CD1c-positive myeloid dendritic cell (primary cell): Measurements from ENCODE around the gene HPD.
A peak's percentile ranks its signal among the peaks of the same experiment; 100 is the strongest.
"Not testable (repeated sequence)": the region's sequence is repeated elsewhere in the genome, so short reads cannot be mapped to it uniquely, and the experiment has no call there.

Experiments
- DNase-seq: peaks from one replicate; pipeline ENCODE4 v3.0.0-alpha.2; 2016; ENCODE audit errors: extremely low spot score

HPD gene

DNA sequence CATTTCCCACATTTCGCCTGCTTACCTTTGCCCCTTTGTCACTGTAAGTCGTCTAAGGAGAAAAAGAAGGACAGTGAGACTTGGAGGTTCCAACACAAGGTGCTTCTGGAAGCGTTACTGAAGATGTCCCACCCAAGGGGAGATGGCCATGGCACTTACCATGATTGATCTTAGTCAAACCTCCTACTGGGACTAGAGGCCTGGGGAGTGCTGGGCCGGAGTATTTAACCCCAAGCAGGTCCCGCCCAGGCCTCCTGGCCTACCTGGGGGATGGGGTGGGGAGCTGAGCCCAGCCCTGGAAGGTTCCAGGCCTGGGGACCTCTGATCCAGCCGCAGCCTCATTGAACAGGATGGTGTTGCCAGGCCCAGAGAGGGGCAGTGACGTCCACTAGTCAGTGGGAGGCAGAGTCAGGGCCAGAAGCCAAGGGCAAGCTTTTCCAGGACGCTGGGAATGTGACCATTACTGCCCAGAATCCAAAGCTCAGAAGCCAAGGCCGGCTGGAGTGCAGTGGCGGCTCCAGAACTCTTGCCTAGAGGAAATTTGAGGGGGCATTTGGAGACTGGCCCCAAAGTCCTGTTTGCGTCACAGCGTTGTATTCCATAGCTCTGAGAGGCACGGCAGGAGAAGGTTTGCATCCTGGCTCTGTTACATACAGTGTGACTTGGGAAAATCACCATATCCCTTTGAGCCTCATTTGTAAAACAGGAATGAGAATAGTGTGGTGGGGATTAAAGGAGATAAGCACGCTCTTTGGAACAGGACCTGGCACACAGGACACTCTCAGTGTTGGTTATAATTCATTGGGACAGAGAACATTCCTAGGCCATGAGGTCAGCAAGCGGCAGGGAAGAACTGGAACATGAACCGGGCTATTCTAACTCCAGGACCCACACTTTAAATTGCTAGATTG, at the start of gene HPD:
TSS of gene HPD (minus strand) at position 198 of the 911 bp plus-strand sequence. CDS start at position 162, 36 bp downstream.
- DNase-seq, result no peak

DNA sequence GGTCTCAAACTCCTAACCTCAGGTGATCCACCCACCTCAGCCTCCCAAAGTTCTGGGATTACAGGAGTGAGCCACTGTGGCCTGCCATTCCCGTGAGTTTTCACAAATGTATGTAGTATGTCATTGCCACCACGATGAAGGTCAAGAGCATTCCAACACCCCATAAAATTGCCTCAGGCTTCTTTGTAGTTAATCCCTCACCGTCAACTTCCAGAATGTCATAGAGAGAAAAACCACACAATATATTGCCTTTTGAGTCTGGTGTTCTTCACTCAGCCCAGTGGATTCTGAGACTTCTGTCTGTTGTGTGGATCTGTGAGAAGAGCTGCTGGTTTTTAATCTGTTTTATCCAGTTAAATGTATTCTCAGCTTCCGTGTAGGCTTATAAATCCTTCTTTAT, 47.1 kb upstream of the HPD start:
- no peak for DNase-seq

DNA sequence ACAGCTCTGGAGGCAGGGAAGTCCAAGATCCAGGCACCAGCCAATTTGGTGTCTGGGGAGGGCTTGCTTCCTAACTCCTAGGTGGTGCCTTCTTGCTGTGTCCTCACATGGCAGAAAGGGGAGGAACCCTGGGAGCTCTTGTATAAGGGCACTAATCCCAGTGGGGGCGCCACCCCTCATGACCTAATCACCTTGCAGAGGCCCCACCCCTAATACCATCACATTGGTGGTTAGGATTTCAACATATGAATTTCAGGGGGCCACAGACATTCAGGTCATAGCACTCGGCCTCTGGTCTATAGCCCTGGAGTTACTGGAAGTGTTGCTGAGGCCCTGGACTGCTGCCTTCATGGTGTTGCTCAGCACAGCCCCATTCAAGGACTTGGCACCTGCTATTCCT, 44.5 kb upstream of the HPD start:
- DNase-seq, result no peak

DNA sequence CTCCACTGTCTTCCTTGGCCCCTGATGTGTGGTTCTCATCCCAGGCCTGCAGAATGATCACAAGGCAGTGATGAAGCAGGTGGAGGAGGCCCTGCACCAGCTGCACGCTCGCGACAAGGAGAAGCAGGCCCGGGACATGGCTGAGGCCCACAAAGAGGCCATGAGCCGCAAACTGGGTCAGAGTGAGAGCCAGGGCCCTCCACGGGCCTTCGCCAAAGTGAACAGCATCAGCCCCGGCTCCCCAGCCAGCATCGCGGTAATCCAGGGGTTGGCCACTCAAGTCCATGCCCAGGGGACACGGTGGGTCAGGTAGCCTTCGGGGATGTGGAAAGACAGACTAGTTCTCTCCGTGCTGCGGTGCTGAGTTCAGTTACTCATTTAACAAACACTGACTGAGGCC, 40.9 kb upstream of the HPD start:
- DNase-seq, result no peak

DNA sequence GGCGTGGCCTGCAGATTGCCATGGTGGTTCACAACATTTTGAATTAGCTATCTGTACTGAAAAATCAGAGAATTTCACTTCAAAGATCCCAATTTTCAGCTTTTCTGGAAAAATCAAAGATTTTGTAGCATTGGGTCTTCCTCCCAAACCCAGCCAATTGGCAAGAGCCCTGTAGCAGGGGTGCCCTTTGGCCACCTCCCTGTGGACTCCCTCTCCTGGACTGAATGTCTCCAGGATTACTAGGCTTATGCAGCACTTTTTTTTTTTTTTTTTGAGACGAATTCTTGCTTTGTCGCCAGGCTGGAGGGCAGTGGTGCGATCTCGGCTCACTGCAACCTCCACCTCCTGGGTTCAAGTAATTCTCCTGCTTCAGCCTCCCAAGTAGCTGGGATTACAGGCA, 39.6 kb upstream of the HPD start:
- DNase-seq, result no peak

DNA sequence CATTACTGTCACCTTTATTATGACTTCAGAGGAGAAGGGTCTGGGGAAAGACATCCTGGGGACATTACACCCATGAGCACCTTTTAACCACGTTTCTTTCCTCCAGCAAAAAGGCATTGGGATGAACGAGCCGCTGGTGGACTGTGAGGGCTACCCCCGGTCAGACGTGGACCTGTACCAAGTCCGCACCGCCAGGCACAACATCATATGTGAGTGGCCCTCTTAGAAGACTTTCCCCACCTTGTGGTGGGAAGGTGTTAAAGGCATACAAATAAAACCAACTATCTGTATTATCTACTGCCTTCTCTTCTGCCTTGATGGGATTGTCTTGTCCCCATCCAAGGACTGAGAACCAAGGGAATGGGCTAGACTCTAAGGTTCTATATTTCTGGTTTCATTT, 36.0 kb upstream of the HPD start:
- no peak for DNase-seq

DNA sequence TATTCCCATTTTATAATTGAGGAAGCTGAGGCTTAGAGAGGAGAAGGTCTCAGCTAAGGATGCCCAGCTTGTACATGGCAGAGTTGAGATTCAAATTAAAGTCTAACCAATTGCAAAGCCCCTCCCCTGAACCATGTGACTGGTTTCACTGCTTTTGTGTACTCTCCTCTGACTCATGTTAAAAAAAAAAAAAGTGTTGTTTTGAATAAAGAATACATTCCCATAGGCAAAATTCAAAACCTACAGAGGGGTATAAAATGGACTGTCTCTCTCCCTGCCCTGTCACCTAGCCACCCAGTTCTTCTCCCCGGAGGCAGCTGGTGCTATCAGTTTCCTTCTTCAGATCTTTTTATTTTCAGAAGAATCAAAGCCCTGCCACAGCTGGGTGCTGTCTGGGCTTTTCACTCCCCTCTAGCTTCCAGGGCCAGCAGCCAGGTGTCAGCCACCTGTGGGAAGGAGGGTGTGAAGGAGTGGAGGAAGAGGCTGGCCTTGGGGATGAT, 35.4 kb upstream of the HPD start:
- DNase-seq, result no peak

DNA sequence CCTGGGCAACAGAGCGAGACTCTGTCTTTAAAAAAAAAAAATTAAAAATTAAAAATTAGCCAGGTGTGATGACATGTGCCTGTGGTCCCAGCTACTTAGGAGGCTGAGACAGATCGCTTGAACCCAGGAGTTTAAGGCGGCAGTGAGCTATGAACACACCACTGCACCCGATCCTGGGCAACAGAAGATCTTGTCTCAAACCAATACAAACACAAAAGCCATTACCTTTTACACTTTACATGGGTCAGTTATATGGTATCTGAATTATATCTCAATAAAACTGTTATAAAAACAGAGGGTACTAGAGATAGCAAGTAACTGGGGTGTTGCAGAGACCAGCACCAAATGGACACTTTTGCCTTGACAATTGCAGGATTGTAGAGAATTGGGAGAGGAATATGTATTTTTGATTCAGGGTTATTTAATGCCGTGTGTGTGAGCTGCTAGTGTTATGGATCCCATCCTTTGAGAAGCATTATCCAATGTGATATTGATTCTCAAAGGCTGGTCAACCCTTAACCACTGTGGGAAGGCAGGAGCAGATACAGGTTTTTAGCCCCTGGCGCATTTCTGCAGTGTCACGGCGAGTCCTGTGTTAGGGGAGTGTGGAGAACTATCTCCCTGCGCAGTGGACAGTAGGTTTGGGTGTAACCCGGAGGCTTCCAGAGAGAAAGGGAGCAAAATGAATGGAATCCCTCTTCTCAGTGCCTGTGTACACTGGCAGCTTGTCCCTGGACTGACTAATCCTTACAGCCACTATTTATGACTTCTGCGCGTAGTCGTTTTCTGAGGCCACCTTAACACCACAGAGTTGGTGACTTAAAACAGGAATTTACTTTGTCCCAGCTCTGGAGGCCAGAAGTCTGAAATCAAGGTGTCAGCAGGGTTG, 34.3 kb upstream of the HPD start:
- DNase-seq, result no peak

DNA sequence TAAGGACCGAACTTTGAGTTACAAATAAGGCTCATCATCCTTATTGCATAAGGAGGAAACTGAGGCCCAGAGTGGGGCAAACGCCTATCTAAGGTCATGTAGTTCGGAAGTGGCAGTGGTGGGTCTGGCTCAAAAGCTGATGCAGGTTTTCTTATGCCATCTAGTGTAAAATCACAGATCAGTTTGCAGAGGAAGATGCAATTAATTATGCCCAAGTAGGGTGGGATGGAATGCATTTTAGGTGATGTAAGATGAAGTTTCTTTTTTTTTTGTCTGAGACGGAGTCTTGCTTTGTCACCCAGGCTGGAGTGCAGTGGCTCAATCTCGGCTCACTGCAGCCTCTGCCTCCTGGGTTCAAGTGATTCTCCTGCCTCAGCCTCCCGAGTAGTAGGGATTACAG, 31.0 kb upstream of the HPD start:
- DNase-seq, result not testable (repeated sequence)

DNA sequence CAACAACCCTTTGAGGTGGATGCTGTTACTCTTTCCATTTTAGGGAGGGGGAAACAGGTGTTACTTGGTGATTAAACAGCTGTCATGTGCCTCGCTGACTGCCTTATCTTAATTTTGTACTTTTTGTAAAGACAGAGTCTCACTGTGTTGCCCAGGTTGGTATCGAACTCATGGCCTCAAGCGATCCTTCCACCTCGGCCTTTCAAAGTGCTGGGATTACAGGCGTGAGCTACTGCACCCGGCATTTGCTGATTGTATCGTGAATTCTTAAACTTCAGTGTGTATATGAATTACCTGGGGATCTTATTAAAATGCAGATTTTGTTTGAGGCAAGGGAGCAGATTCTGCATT, 30.6 kb upstream of the HPD start:
- no peak for DNase-seq

DNA sequence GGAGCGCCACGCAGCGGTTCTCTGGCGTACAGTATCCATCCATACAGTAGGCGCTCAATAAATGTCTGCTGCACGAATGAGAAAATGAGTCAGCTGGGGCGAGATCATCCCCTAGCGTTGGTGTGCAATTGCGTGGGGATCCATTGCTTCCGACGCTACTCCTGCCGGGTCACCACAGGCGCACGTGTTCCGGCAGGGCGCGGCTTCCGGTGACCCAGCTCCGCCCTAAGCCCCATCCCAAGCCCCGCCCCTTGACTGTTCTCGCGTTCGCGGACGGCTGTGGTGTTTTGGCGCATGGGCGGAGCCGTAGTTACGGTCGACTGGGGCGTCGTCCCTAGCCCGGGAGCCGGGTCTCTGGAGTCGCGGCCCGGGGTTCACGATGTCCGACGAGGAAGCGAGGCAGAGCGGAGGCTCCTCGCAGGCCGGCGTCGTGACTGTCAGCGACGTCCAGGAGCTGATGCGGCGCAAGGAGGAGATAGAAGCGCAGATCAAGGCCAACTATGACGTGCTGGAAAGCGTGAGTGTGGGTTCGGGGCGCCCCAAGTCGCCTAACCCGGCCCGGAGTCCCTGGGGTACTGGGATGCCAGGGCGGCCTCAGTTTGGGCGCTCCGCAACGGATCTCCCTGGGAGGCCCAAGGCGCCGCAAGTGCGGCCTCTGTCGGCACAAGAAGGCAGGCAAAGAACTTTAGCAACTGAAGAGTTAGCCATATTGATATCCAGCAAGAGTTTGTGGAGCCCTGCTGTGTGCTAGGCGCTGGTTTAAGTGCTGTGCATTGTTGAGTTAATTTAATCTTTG, 30.0 kb upstream of the HPD start, which contains the start of gene PSMD9:
TSS of gene PSMD9 (plus strand) at position 313 of the 796 bp plus-strand sequence. CDS start at position 380, 67 bp downstream.
- DNase-seq, result peak; percentile 99

DNA sequence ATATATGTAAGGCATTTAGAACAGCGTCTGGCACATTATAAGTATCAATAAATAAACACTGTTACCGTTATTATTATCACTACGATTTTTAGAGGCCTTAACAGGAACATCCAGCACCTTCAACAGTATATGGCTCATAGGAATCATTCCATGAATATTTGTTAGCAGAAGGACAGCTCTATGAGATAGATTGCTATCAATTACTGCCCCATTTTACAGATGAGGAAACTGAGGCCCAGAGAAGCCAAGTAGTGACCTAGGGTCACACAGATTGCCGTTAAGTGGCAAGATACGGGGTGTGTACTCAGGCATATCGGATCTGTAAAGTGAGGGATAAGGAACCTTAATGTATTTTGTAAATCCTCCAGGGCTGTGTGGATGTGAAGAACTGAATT, 29.4 kb upstream of the HPD start:
- DNase-seq, result no peak

DNA sequence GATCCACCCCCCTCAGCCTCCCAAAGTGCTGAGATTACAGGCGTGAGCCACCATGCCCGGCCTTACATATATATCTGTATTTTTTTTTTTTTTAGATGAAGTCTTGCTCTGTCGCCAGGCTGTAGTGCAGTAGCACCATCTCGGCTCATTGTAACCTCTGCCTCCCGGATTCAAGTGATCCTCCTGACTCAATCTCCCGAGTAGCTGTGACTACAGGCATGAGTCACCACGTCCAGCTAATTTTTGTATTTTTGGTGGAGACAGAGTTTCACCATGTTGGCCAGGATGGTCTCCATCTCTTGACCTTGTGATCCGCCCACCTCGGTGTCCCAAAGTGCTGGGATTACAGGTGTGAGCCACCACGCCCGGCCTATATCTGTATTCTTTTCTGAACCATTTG, 26.5 kb upstream of the HPD start:
- DNase-seq, result not testable (repeated sequence)

DNA sequence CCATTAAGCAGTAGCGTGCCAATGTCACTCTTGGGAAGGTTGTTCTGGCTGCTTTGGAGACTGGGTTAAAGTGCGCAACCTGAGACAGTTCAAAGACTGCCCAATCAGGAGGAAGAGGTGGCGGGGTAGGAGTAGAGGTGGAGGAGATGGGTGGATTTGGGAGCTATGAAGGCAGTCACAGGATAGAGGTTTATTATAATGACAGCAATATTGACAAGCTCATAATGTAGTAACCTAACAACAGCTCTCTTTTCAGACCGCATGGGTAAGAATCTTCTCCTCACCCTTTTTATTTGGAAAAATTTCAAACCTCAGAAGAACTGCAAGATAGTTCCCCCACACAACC, 24.6 kb upstream of the HPD start:
- no peak for DNase-seq

DNA sequence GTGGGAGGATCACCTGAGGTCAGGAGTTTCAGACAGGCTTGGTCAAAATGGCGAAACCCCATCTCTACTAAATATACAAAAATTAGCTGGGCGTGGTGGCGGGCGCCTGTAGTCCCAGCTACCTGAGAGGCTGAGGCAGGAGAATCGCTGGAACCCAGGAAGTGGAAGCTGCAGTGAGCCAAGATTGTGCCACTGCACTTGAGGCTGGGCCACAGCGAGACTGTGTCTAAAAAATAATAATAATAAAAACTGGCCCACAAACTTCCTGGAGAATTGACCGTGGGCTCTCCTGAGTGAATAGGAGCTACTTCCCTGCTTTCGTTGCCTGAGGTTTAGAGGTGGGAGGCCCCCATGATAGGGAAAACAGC, 17.4 kb upstream of the HPD start:
- DNase-seq, result not testable (repeated sequence)

DNA sequence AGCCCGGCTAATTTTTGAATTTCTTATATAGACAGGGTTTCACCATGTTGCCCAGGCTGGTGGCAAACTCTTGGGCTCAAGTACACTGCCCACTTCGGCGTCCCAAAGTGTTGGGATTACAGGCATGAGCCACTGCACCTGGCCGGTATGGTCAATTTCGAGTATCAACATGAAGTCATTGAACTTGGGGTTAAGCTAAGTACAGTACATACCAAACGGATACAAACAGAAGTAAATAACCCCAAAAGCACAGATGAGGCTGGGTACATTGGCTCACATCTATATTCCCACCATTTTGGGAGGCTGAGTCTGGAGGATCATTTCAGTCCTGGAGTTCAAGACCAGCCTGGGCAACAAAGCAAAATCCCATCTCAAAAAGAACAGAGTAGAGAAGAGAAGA, 16.9 kb upstream of the HPD start:
- DNase-seq, result no peak

DNA sequence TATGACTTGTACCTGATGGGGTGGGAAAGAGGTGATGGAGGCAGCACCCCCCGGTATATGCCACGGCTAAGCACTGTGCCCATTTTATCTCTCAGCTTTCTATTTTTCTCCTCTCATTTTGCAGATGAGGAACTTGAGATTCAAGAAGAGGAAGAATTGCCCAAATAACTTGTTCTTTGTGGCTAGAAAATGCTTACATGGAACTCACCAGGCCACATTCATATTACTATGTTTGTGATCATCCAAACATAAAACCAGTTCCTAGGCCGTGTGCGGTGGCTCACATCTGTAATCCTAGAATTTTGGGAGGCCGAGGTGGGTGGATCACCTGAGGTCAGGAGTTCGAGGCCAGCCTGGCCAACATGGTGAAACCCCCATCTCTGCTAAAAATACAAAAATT, 15.4 kb upstream of the HPD start:
- DNase-seq, result peak; percentile 19

DNA sequence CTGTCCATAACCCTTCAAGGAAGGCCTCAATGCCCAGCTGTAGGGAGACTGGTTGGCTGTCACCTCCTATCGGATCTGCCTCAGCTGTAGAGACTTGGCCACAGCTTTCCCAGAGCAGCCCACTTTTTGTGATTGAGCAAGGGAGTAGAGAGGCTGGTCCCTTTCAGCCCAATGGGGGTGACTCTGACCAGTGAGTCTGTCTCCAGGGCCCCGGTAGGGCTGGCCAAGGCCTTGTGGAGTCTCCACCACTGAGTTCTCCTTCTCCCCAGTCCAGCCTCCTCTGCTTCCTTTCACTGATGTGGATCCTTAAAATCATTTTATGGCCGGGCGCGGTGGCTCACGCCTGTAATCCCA, 14.5 kb upstream of the HPD start:
- DNase-seq, result no peak

DNA sequence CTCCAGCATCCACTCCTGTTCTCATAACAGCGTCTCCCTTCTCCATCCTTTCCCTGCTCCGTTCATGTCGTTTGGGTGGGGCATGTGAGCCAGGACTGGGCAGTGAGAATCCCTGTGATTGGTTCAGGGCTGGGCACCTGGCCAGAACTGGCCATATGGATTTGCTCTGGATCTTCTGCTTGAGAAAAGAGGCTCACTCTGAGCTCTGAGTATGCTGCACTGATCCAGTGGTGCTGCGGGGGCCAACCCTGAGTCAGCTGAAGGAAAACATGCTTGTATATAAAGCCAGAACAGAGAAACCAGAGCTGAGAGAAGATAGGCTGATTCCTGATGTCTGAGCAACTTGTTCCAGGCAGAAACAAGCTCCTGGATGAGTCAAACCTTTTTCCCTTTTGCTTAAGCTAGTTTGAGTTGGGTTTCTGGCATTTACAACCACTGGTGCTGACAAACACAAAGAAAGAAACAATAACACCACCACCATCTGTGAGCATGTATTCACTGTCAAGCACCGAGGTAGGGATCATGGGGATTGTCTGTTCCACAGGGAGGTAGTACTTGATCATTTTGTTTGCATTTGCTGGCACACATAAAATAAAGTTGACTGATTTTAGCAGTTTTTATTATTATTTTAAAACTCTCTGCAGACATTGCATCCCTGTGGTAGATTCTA, 14.0 kb upstream of the HPD start:
- DNase-seq, result no peak

DNA sequence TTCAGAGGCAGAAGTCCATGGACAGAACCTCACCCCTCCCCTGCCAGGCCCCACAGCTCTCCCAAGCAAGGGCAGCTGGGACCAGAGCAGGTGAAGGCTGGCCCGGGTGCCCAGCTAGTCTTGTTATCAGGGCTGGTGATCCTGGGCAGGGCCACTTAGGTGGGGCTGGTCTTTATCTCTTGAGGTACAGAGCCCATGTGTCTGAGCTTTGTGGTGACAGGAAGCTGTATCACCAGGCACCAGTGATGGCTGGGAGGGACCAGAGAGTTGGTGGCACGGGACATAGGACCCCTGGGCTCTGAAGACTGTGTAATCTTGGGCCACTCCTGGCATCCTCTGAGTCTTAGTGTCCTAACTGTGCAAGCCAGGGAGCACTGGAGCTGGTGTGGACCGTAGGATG, 12.8 kb upstream of the HPD start:
- DNase-seq, result no peak

DNA sequence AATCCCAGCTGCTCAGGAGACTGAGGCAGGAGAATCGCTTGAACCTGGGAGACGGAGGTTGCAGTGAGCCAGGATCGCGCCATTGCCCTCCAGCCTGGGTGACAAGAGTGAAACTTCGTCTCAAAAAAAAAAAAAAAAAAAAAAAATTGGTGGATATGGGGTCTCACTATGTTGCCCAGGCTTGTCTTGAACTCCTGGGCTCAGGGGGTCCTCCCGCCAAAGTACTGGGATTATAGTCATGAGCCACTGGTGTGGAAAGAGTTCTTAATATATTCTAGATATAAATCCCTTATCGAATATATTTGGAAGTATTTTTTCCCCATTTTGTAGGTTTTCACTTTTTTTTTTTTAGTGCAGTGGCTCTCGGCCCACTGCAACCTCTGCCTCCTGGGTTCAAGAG, 10.6 kb upstream of the HPD start:
- DNase-seq, result not testable (repeated sequence)

DNA sequence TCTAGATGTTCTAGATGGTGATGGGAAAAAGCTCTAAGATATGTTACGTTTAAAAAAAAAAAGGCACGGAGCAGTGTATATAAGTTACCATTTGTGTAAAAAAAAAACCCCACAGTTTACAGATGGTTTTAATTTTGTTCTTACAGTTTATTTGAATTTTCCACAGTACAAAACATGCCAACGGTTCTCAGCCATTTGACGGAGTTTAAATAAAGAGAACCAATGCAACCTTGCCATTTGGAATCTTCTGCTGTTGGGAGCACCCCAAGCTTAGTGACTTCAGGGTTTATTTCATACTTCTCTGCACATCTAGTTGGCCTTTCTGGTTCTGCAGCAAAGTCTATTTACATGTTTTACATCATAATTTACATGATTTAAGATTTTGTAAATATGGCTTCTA, 7.7 kb upstream of the HPD start:
- DNase-seq, result no peak
